Endothelial cell (in vitro differentiated cells): ENCODE data around the gene CHD1L. TPM values are rescaled to one million over a fixed set of nuclear protein-coding genes. Genes with fewer than 3 reads are reported as not detected.

Source experiments
- DNase-seq: peaks from one replicate; pipeline ENCODE4 v3.0.0; 2021; ENCODE audit warnings: low spot score
- H3K27ac Mint-ChIP-seq: one replicate; pipeline ENCODE4 v1.8.0; 2021; ENCODE audit warnings: mixed read lengths, inconsistent platforms; ENCODE audit not compliant: unreplicated experiment
- H3K27me3 Mint-ChIP-seq: one replicate; pipeline ENCODE4 v1.8.0; 2021; ENCODE audit warnings: mild to moderate bottlenecking, moderate library complexity, mixed read lengths, inconsistent platforms; ENCODE audit not compliant: unreplicated experiment
- H3K36me3 Mint-ChIP-seq: one replicate; pipeline ENCODE4 v1.8.0; 2021; ENCODE audit warnings: mild to moderate bottlenecking, low read depth, mixed read lengths, inconsistent platforms; ENCODE audit not compliant: unreplicated experiment
- H3K4me1 Mint-ChIP-seq: one replicate; pipeline ENCODE4 v1.8.0; 2021; ENCODE audit warnings: mild to moderate bottlenecking, mixed read lengths, inconsistent platforms; ENCODE audit not compliant: unreplicated experiment
- H3K4me3 Mint-ChIP-seq: one replicate; pipeline ENCODE4 v1.8.0; 2021; ENCODE audit warnings: mild to moderate bottlenecking, mixed read lengths, inconsistent platforms; ENCODE audit not compliant: unreplicated experiment
- H3K9me3 Mint-ChIP-seq: one replicate; pipeline ENCODE4 v1.8.0; 2021; ENCODE audit warnings: mixed read lengths, inconsistent platforms; ENCODE audit not compliant: unreplicated experiment
- CTCF ChIP-seq: fragments of 200-600 bp; sonication (generic); IDR thresholded peaks from one replicate; pipeline ENCODE4 v1.5.0; 2021; ENCODE audit warnings: antibody characterized with exemption; ENCODE audit not compliant: unreplicated experiment
- total RNA-seq: library from RNA; stranded (reverse); fragmentation: NEBNext Ultra II Directional; extraction: Animal tissue kit (Norgen Biotek cat#: 25700); gene quantifications from one replicate; pipeline ENCODE4 v1.2.1, GENCODE V29; 2021; ENCODE audit not compliant: unreplicated experiment

The CHD1L gene
- total RNA-seq, 1 donor from 2014 or later = 88.2 TPM

GRCh38 chr1:147270721-147271120, 28.2 kb downstream of the CHD1L start:
- Mint-ChIP-seq H3K4me3 (no peak overlapping the region), H3K4me1 (no peaks in the 10 kb centered on the region), H3K36me3 (peaks cover 27% of the 10 kb centered on the region), H3K27me3 (peaks cover 2% of the 10 kb centered on the region), H3K27ac (no peak overlapping the region), H3K9me3 (no peaks in the 10 kb centered on the region)
- no peak for TF ChIP-seq CTCF
- no peak for DNase-seq

- Mint-ChIP-seq H3K27ac (no peak overlapping the region), H3K9me3 (no peaks in the 10 kb centered on the region), H3K36me3 (peaks cover 35% of the 10 kb centered on the region), H3K4me1 (no peaks in the 10 kb centered on the region), H3K27me3 (peaks cover 2% of the 10 kb centered on the region), H3K4me3 (no peak overlapping the region)
- no peak for TF ChIP-seq CTCF
- no peak for DNase-seq
These were observed 29.6 kb downstream of the CHD1L start for GRCh38 chr1:147272042-147272441.

GRCh38 chr1:147273409-147274336, 31.2 kb downstream of the CHD1L start:
- TF ChIP-seq CTCF = peak; percentile 60
- Mint-ChIP-seq H3K36me3 (peaks cover 45% of the 10 kb centered on the region), H3K27me3 (peaks cover 2% of the 10 kb centered on the region), H3K4me1 (no peaks in the 10 kb centered on the region), H3K4me3 (no peak overlapping the region), H3K9me3 (no peaks in the 10 kb centered on the region), H3K27ac (no peak overlapping the region)
- DNase-seq = peak; percentile 17

- H3K36me3 Mint-ChIP-seq = peaks cover 38% of the 10 kb centered on the region
- H3K4me1 Mint-ChIP-seq = no peaks in the 10 kb centered on the region
- DNase-seq = no peak
- H3K27ac Mint-ChIP-seq = no peak overlapping the region
- H3K27me3 Mint-ChIP-seq = no peaks in the 10 kb centered on the region
- no peak for TF ChIP-seq CTCF
- H3K4me3 Mint-ChIP-seq = no peak overlapping the region
- no peaks in the 10 kb centered on the region for H3K9me3 Mint-ChIP-seq
These were observed 39.5 kb downstream of the CHD1L start for GRCh38 chr1:147281950-147282349.

GRCh38 chr1:147283011-147283410, 40.5 kb downstream of the CHD1L start:
- Mint-ChIP-seq H3K4me3 (no peak overlapping the region), H3K27me3 (no peaks in the 10 kb centered on the region), H3K36me3 (peaks cover 36% of the 10 kb centered on the region), H3K9me3 (no peaks in the 10 kb centered on the region), H3K27ac (no peak overlapping the region), H3K4me1 (no peaks in the 10 kb centered on the region)
- TF ChIP-seq CTCF = no peak
- DNase-seq = no peak
